HEK293 (cell line): ENCODE data around the gene IGFN1.

ENCODE experiments used
- CTCF ChIA-PET: fragments of 350-600 bp; formaldehyde crosslinking; extraction: SDS; loops from one replicate; lab custom pipeline; 2021; ENCODE audit warnings: antibody characterized with exemption; lab: Yijun Ruan, JAX
- POLR2A ChIA-PET: fragments of 300-600 bp; formaldehyde crosslinking; extraction: SDS; loops from one replicate; lab custom pipeline; 2020; ENCODE audit warnings: antibody characterized with exemption, inconsistent platforms; lab: Yijun Ruan, JAX
- H3K27ac ChIP-seq: fragments of 200-500 bp; sonication (Bioruptor generic); 2 replicates; pipeline ENCODE4 v1.5.1; 2014; ENCODE audit warnings: low read depth, low read length, control low read depth, inconsistent platforms; ENCODE audit errors: extremely low read depth
- H3K36me3 ChIP-seq, 2 experiments: fragments of 200-500 bp in 1 of 2; sonication (Bioruptor generic) in 1 of 2; 1 replicate in 1 of 2; 2 replicates in 1 of 2; pipeline ENCODE4 v1.5.1; 2014 to 2017; ENCODE audit warnings: inconsistent platforms in 2 of 2, low read length in 2 of 2; ENCODE audit not compliant: control insufficient read depth in 2 of 2, insufficient read depth in 1 of 2
- H3K4me1 ChIP-seq: fragments of 200-500 bp; sonication (Bioruptor generic); 2 replicates; pipeline ENCODE4 v1.5.1; 2014; ENCODE audit warnings: mild to moderate bottlenecking, low read length, inconsistent platforms; ENCODE audit not compliant: control insufficient read depth, insufficient read depth
- H3K4me3 ChIP-seq: 2 replicates; pipeline ENCODE4 v1.5.1; 2011; ENCODE audit warnings: low read depth, mild to moderate bottlenecking, control low read depth, low read length, moderate library complexity
- H3K9me3 ChIP-seq: fragments of 200-500 bp; sonication (Bioruptor generic); 2 replicates; pipeline ENCODE4 v1.5.1; 2014; ENCODE audit warnings: low read depth, low read length, inconsistent platforms; ENCODE audit not compliant: control insufficient read depth, insufficient read depth
- ATF2 ChIP-seq: fragments of 450-650 bp; formaldehyde crosslinking; IDR thresholded peaks from 2 replicates; pipeline ENCODE4 v1.5.1; 2016; ENCODE audit warnings: missing biosample characterization, missing genetic modification characterization, low read depth
- GLIS2 ChIP-seq: fragments of 450-650 bp; formaldehyde crosslinking; IDR thresholded peaks from 2 replicates; pipeline ENCODE4 v1.5.1; 2016; ENCODE audit warnings: missing biosample characterization, missing genetic modification characterization
- HOXD13 ChIP-seq: sonication (generic); formaldehyde crosslinking; IDR thresholded peaks from 2 replicates; pipeline ENCODE4 v1.8.0; 2022; ENCODE audit warnings: missing genetic modification reagents, borderline replicate concordance
- KLF8 ChIP-seq: fragments of 450-650 bp; formaldehyde crosslinking; IDR thresholded peaks from 2 replicates; pipeline ENCODE4 v1.5.1; 2016; ENCODE audit warnings: missing biosample characterization, missing genetic modification characterization
- OSR2 ChIP-seq: fragments of 450-650 bp; formaldehyde crosslinking; IDR thresholded peaks from 2 replicates; pipeline ENCODE4 v1.5.1; 2016; ENCODE audit warnings: missing biosample characterization, missing genetic modification characterization
- PATZ1 ChIP-seq: fragments of 450-650 bp; formaldehyde crosslinking; IDR thresholded peaks from 2 replicates; pipeline ENCODE4 v1.5.1; 2016; ENCODE audit warnings: missing biosample characterization, missing genetic modification characterization
- SP2 ChIP-seq: fragments of 450-650 bp; formaldehyde crosslinking; IDR thresholded peaks from 2 replicates; pipeline ENCODE4 v1.5.1; 2016; ENCODE audit warnings: missing biosample characterization, missing genetic modification characterization
- ZBTB21 ChIP-seq: fragments of 450-650 bp; formaldehyde crosslinking; IDR thresholded peaks from 2 replicates; pipeline ENCODE4 v1.5.1; 2017; ENCODE audit warnings: missing biosample characterization, missing genetic modification characterization
- ZBTB49 ChIP-seq: fragments of 450-650 bp; formaldehyde crosslinking; IDR thresholded peaks from 2 replicates; pipeline ENCODE4 v1.5.1; 2016; ENCODE audit warnings: missing biosample characterization, missing genetic modification characterization, low read depth
- ZFHX2 ChIP-seq: fragments of 450-650 bp; formaldehyde crosslinking; conservative IDR thresholded peaks from 2 replicates; pipeline ENCODE4 v1.5.1; 2016; ENCODE audit warnings: missing biosample characterization, missing genetic modification characterization
- ZFP3 ChIP-seq: fragments of 450-650 bp; formaldehyde crosslinking; IDR thresholded peaks from 2 replicates; pipeline ENCODE4 v1.5.1; 2016; ENCODE audit warnings: low read depth, missing biosample characterization, missing genetic modification characterization
- ZFP37 ChIP-seq: fragments of 450-650 bp; formaldehyde crosslinking; IDR thresholded peaks from 2 replicates; pipeline ENCODE4 v1.5.1; 2016; ENCODE audit warnings: missing biosample characterization, missing genetic modification characterization
- ZNF114 ChIP-seq: fragments of 450-650 bp; formaldehyde crosslinking; IDR thresholded peaks from 2 replicates; pipeline ENCODE4 v1.5.0; 2017; ENCODE audit warnings: missing biosample characterization, missing genetic modification characterization
- ZNF140 ChIP-seq: fragments of 450-650 bp; formaldehyde crosslinking; IDR thresholded peaks from 2 replicates; pipeline ENCODE4 v1.5.1; 2016; ENCODE audit warnings: missing biosample characterization, missing genetic modification characterization
- ZNF211 ChIP-seq: fragments of 450-650 bp; formaldehyde crosslinking; IDR thresholded peaks from 2 replicates; pipeline ENCODE4 v1.5.1; 2016; ENCODE audit warnings: low read depth, missing biosample characterization, missing genetic modification characterization
- ZNF239 ChIP-seq: fragments of 450-650 bp; formaldehyde crosslinking; IDR thresholded peaks from 2 replicates; pipeline ENCODE4 v1.5.1; 2016; ENCODE audit warnings: missing biosample characterization, missing genetic modification characterization
- ZNF366 ChIP-seq: fragments of 450-650 bp; formaldehyde crosslinking; conservative IDR thresholded peaks from 2 replicates; pipeline ENCODE4 v1.5.1; 2016; ENCODE audit warnings: missing biosample characterization, missing genetic modification characterization
- ZNF692 ChIP-seq: fragments of 450-650 bp; formaldehyde crosslinking; IDR thresholded peaks from 2 replicates; pipeline ENCODE4 v1.5.1; 2016; ENCODE audit warnings: missing biosample characterization, missing genetic modification characterization
- ZSCAN30 ChIP-seq: fragments of 450-650 bp; IDR thresholded peaks from 2 replicates; pipeline ENCODE4 v1.5.1; 2018; ENCODE audit warnings: missing biosample characterization, mild to moderate bottlenecking, missing genetic modification characterization, moderate library complexity
- ZSCAN4 ChIP-seq: fragments of 450-650 bp; formaldehyde crosslinking; IDR thresholded peaks from 2 replicates; pipeline ENCODE4 v1.5.1; 2017; ENCODE audit warnings: missing biosample characterization, missing genetic modification characterization
- TF ChIP-seq, protein P1 (sequence below): fragments of 450-650 bp; formaldehyde crosslinking; IDR thresholded peaks from 2 replicates; pipeline ENCODE4 v1.5.1; 2017; ENCODE audit warnings: missing biosample characterization, missing genetic modification characterization

Gene IGFN1

DNA sequence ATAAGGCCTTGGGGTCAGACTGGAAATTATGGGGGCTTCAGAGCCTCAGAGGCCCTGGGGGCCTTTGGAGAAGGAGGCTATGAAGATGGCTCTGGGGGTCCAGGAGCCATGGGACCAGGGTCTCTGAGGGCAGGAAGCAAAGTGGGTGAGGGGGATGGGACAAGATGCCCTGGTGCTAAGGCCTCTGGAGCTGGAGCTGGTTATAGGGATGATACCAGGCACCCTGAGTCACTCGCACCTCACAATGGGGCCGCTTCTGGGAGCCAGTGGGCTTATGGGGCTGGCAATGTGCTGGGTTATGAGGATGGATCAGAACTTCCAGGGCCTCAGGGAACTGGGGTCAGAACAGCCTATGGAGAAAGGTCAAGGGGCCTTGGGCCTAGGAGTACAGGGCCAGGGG lies 17.6 kb downstream of the IGFN1 start:
- no peaks in the 10 kb centered on the region for H3K4me1 ChIP-seq
- H3K9me3 ChIP-seq: no peaks in the 10 kb centered on the region
- ChIA-PET CTCF (interaction anchor here (1.2 kb wide), 1 partner anchor 201 kb away, joined by 4 read pairs; no protein-coding TSS in a partner anchor), POLR2A (no interaction called here)
- no peak for TF ChIP-seq OSR2
- no peak for TF ChIP-seq PATZ1 (tag by site-specific recombination)
- no peak for TF ChIP-seq ZNF239 (tag by site-specific recombination)
- TF ChIP-seq ZFP37 (tag by site-specific recombination): no peak
- TF ChIP-seq ZNF114 (tag by site-specific recombination): no peak
- TF ChIP-seq ZNF140 (tag by site-specific recombination): no peak
- TF ChIP-seq ZFP3 (tag by site-specific recombination): no peak
- no peak for TF ChIP-seq ZFHX2
- TF ChIP-seq ZSCAN4 (tag by site-specific recombination): no peak
- no peak for TF ChIP-seq ZNF366 (tag by site-specific recombination)
- no peak for TF ChIP-seq ZBTB49 (tag by site-specific recombination)
- no peak for TF ChIP-seq ATF2 (tag by site-specific recombination)
- no peak for TF ChIP-seq KLF8 (tag by site-specific recombination)
- TF ChIP-seq HOXD13 (CRISPR knock-in tag): no peak
- no peak for TF ChIP-seq GLIS2 (tag by site-specific recombination)
- no peak for TF ChIP-seq ZBTB21 (tag by site-specific recombination)
- TF ChIP-seq SP2 (tag by site-specific recombination): no peak
- TF ChIP-seq ZNF692 (tag by site-specific recombination): no peak
- H3K27ac ChIP-seq: no peak overlapping the region
- no peaks in the 10 kb centered on the region for H3K36me3 ChIP-seq
- no peak overlapping the region for H3K4me3 ChIP-seq

DNA sequence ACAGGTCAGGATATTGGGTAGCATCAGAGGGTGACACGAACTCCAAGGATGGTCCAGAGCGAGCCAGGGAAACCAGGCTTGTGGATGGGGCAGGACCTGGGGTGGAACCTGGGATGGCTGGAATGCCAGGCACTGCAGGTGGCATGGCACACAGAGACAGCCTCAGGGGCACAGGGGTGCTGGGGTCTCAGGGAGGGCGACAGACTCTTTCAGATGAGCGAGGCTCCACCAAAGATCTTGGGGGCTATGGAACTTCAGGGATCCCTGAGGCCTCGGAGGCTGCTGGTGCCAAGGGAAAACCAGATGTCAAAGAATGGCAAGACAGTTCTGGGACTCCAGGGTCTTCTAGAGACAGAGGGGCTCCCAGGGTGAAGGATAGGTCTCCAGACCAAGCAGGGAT lies 21.4 kb downstream of the IGFN1 start:
- ChIA-PET POLR2A (no interaction called here), CTCF (interaction anchor here (1.4 kb wide), 1 partner anchor 11 kb away, joined by 10 read pairs; no protein-coding TSS in a partner anchor)
- Histone ChIP-seq H3K27ac (no peak overlapping the region), H3K36me3 (no peaks in the 10 kb centered on the region), H3K4me3 (no peak overlapping the region), H3K4me1 (no peaks in the 10 kb centered on the region), H3K9me3 (no peaks in the 10 kb centered on the region)
- TF ChIP-seq ZNF211 (no peak), ZNF140 (tag by site-specific recombination) (no peak), ZSCAN4 (tag by site-specific recombination) (no peak), ZSCAN30 (tag by site-specific recombination) (no peak)
- TF ChIP-seq, protein P1, sequence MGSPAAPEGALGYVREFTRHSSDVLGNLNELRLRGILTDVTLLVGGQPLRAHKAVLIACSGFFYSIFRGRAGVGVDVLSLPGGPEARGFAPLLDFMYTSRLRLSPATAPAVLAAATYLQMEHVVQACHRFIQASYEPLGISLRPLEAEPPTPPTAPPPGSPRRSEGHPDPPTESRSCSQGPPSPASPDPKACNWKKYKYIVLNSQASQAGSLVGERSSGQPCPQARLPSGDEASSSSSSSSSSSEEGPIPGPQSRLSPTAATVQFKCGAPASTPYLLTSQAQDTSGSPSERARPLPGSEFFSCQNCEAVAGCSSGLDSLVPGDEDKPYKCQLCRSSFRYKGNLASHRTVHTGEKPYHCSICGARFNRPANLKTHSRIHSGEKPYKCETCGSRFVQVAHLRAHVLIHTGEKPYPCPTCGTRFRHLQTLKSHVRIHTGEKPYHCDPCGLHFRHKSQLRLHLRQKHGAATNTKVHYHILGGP (tag by site-specific recombination): no peak
